NCI-H2107 (cell line): Measurements from ENCODE around the gene MYH14.

Source experiments
- DNase-seq: peaks from one replicate; lab custom pipeline; 2025; lab: John Stamatoyannopoulos, UW

MYH14 gene

GRCh38 chr19:50290775-50291174 is 87.4 kb downstream of the MYH14 start:
- DNase-seq, result no peak

DNA sequence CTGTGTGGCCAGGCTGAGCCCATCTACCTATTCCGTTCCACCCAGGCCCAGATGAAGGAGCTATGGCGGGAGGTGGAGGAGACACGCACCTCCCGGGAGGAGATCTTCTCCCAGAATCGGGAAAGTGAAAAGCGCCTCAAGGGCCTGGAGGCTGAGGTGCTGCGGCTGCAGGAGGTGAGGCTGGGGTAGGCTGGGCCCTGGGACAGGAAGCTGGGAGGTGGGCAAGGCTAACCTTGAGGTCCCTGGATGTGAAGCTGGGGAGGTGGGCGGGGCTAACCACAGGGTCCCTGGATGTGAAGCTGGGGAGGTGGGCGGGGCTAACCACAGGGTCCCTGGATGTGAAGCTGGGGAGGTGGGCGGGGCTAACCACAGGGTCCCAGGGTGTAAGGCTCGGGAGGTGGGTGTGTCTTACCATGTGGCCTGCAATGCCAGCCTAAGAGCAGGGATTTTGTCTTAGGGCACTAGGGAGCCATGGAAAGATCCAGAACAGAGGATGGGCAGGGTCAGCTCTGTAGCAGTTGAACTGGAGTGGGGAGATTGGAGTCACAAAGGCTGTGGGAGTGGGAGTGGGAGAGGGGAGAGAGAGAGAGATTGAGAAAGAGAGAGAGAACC is 88.9 kb downstream of the MYH14 start:
- DNase-seq, result no peak

GRCh38 chr19:50293263-50294004 is 90.0 kb downstream of the MYH14 start:
- no peak for DNase-seq

GRCh38 chr19:50300051-50300450 is 96.6 kb downstream of the MYH14 start:
- no peak for DNase-seq

DNA sequence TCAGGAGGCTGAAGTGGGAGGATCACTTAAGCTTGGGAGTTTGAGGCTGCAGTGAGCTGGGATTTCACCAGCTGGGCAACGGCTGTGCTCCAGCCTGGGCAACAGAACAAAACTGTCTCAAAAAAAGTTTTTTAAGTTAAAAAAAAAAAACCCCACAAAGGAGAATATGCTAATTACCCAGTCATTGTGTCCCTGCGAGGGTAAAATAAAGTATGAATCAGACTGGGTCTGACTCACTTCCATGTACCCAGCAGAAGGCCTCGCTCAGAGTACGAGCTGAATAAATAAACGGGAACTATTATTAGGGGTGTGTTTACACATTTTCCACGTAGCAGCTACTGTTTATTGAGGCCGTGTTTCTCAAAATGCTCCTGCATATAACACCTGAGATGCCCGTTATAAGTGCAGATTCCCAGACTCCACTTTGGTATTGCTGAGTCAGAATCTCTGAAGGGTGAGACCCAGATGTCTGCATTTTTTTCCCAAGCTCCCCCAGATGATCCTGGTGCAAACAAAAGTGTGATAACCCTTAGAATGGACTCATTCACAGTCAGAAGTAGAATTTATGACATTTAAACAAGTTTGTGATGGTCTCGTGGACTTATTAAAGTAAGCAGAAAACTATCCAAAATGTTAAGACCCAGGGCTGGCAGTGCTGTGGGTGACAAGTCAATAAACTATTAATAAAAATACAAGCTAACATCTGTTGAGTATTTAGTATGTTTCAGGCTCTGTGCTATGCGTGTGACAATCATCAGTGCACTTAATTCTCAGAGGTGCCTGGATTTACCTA is 97.6 kb downstream of the MYH14 start:
- no peak for DNase-seq

DNA sequence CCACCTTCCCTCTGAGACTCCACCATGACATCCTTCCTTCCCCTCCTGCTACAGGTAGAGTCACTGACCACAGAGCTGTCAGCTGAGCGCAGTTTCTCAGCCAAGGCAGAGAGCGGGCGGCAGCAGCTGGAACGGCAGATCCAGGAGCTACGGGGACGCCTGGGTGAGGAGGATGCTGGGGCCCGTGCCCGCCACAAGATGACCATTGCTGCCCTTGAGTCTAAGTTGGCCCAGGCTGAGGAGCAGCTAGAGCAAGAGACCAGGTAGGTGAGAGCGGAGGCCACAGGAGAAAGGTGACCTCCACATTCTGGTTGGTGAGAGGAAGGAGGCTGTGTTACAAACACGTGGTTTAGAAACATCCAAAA is 98.2 kb downstream of the MYH14 start:
- no peak for DNase-seq

- no peak for DNase-seq
Observed at GRCh38 chr19:50303558-50303957, 100.1 kb downstream of the MYH14 start.

GRCh38 chr19:50308991-50309390 is 105.6 kb downstream of the MYH14 start:
- DNase-seq, result no peak

GRCh38 chr19:50309396-50310125 is 106.1 kb downstream of the MYH14 start:
- DNase-seq, result no peak

DNA sequence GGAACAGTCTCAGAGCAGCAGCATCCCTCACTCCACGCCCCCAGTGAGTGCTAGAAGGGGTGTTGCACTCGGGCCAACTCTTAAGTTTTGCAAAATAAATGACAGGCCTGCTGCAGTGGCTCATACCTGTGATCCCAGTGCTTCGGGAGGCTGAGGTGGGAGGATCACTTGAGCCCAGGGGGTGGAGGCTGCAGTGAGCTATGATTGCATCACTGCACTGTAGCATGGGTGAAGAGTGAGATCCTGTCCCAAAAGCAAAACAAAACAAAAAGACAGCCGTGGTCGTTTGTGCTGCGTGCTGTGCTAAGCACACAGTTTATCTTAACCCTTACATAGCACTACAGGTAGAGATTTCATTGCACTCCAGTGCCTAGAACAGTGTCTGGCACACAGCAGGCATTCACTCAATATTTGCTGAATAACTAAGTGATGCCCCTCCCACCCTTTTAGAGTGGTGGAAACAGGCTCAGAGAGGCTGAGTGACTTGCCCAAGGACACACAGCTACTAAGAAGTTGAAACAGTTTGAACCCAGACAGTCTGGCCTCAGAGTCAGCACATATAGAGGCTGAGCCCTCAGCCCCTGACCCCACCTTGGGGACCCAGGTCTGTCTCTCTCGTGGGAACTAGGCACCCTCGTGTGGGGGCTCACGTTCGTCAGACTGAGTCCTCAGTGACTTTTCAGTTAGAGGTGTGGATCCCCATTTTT is 107.5 kb downstream of the MYH14 start:
- DNase-seq, result no peak

- no peak for DNase-seq
Observed at GRCh38 chr19:50311723-50312635, 108.6 kb downstream of the MYH14 start.

DNA sequence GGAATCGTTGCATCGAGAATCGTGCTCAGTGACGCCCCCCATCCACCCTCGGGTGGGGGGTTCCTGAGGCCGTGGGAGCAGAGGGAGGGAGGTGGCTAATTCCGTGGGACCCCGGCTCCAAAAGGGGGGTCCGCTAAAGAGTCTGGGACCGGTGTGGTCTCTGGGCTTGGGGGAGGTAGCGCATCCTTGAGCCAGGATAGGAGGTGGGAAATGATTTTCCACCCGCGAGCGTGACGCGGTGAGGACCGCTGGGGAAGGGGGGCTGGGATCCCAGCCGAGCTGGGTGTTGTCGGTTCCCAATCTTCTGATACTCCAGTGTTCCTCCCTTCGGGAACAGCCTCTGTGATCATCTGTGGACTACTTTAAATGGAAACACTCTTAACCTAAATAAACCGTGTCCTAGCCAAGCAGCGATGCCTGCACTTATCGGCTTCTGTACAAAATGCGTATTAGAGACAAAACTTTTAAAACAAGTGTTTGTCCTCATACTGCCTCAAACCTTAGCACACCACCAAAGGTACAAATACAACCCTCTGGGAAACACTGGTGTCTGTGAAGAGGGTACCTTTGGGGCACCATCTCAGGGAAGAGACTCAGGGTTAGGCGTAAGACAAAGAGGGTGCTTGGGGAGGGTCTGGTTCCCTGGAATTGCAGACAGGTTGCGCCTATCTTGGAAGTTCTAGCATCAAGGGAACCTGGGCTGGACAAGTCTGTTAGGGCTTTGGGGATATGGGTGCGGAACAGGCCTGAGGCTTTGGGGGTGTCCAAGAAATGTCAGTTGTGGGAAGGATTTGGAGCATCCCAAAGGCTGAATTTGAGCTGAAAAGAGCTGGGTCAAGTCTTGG is 109.8 kb downstream of the MYH14 start:
- DNase-seq, result no peak

- no peak for DNase-seq
Observed at GRCh38 chr19:50313812-50314536, 110.6 kb downstream of the MYH14 start.

GRCh38 chr19:50314724-50315708 is 111.6 kb downstream of the MYH14 start:
- DNase-seq, result no peak

DNA sequence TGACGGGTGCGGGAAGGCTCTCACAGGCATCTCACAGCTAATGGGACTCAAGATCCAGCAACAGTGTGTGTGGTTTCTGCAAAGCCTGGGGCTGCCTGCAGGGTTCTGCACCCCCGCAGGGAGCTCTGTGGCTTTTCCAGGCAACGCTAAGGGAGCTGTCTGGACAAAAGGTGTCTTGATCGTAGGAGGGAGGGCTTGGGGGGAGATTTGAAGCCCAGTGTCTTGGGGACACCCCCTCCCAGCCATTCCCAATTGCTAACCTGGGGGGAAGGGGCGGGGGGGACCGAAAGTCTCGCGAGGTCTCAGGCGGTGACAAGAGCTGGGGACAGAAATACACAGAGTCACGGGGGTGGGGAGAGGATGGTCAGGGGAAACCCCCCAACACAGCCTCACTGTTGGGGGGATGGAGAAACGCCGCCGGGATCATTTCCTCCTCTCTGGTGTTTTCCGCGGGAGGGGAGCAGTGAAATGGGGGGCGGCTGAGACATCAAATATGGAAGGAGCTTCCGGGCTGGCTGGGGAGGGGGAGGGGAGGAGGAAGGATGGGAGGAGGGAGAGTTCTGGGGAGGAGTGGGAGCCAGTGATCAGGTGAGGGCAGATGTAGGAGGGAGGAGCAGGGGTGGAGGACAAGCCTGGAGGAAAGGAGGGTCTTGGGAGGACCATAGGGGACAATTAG is 112.5 kb downstream of the MYH14 start:
- peak; percentile 38 for DNase-seq

- no peak for DNase-seq
Observed at GRCh38 chr19:50317115-50317514, 113.7 kb downstream of the MYH14 start.

- no peak for DNase-seq
Observed at GRCh38 chr19:50318438-50318837, 115.0 kb downstream of the MYH14 start.
